ENCODE results near the gene UBE2V1. TPM values are rescaled to one million over a fixed set of nuclear protein-coding genes. Genes with fewer than 3 reads are reported as not detected.

The UBE2V1 gene
- total and polyA plus RNA-seq, 2 of the 13 experiments (the other 11 are each of a cell fraction or from before 2014, with no cell fraction given) = 81.3 to 132 TPM

GRCh38 chr20:50115591-50116367 lies 2.8 kb upstream of the UBE2V1 start (continued):
- TF ChIP-seq RERE (CRISPR knock-in tag; IDR thresholded peaks at IDR 0.05; ENCODE audit: low read depth) (0 out of 2 replicates have a peak, but pooled peaks have one; percentile 21), ZBTB3 (CRISPR knock-in tag; IDR thresholded peaks at IDR 0.05; ENCODE audit: borderline replicate concordance, low read depth) (no peak), YEATS4 (CRISPR knock-in tag; IDR thresholded peaks at IDR 0.05; ENCODE audit: borderline replicate concordance) (no peak), RCOR2 (CRISPR knock-in tag; IDR thresholded peaks at IDR 0.05) (peak; percentile 64; the same call in 1 of the 2 replicates), ZSCAN29 (CRISPR knock-in tag; conservative IDR thresholded peaks at IDR 0.05) (0 out of 2 replicates have a peak, but pooled peaks have one; percentile 30), THYN1 (CRISPR knock-in tag; IDR thresholded peaks at IDR 0.05; ENCODE audit: borderline replicate concordance, low read depth) (no peak), JUN (CRISPR knock-in tag; IDR thresholded peaks at IDR 0.05) (no peak), ZNF331 (CRISPR knock-in tag; IDR thresholded peaks at IDR 0.05) (peak; percentile 81), TBP (CRISPR knock-in tag; IDR thresholded peaks at IDR 0.05) (no peak; the same call in 1 of the 2 replicates), FIP1L1 (IDR thresholded peaks at IDR 0.05; ENCODE audit: borderline replicate concordance, insufficient read depth, low read depth, low read length) (0 out of 2 replicates have a peak, but pooled peaks have one; percentile 39), ZSCAN31 (CRISPR knock-in tag; IDR thresholded peaks at IDR 0.05; ENCODE audit: low read depth) (peak; percentile 65; the same call in 1 of the 2 replicates), SYNCRIP (IDR thresholded peaks at IDR 0.05; ENCODE audit: insufficient read depth, low read depth, low read length) (no peak), GPN1 (CRISPR knock-in tag; IDR thresholded peaks at IDR 0.05; ENCODE audit: borderline replicate concordance) (no peak), ZNF12 (CRISPR knock-in tag; IDR thresholded peaks at IDR 0.05) (no peak), GLMP (CRISPR knock-in tag; IDR thresholded peaks at IDR 0.05; ENCODE audit: borderline replicate concordance) (no peak), HNRNPK (IDR thresholded peaks at IDR 0.05; ENCODE audit: low read depth, low read length, poor library complexity, severe bottlenecking) (no peak), RBAK (CRISPR knock-in tag; IDR thresholded peaks at IDR 0.05) (peak; percentile 19; the same call in 1 of the 2 replicates), ZNF547 (CRISPR knock-in tag; IDR thresholded peaks at IDR 0.05) (no peak)
- TF ChIP-seq, protein P1, sequence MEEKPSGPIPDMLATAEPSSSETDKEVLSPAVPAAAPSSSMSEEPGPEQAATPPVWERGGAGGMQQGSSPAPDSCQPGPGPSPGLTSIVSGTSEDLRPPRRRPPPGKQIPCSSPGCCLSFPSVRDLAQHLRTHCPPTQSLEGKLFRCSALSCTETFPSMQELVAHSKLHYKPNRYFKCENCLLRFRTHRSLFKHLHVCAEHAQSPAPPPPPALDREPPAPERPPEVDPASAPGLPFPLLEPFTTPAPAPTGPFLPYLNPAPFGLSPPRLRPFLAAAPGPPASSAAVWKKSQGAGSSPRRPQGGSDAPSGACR (CRISPR knock-in tag; IDR thresholded peaks at IDR 0.05) = no peak; the same call in 1 of the 2 replicates
- TF ChIP-seq, protein P2, sequence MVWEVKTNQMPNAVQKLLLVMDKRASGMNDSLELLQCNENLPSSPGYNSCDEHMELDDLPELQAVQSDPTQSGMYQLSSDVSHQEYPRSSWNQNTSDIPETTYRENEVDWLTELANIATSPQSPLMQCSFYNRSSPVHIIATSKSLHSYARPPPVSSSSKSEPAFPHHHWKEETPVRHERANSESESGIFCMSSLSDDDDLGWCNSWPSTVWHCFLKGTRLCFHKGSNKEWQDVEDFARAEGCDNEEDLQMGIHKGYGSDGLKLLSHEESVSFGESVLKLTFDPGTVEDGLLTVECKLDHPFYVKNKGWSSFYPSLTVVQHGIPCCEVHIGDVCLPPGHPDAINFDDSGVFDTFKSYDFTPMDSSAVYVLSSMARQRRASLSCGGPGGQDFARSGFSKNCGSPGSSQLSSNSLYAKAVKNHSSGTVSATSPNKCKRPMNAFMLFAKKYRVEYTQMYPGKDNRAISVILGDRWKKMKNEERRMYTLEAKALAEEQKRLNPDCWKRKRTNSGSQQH (CRISPR knock-in tag; IDR thresholded peaks at IDR 0.05; ENCODE audit: low read depth) = peak; percentile 94
